GM19328 (cell line): ENCODE results near the gene COL23A1.

Experiments
- ATAC-seq: cut with Tn5 transposase; IDR thresholded peaks from one replicate; pipeline ENCODE4 v1.9.1; 2021; ENCODE audit warnings: mild to moderate bottlenecking, moderate library complexity; ENCODE audit not compliant: unreplicated experiment

The COL23A1 gene

GRCh38 chr5:178439493-178440180, 150.6 kb downstream of the COL23A1 start:
- no peak for ATAC-seq

GRCh38 chr5:178438796-178439195, 151.4 kb downstream of the COL23A1 start:
- no peak for ATAC-seq

- no peak for ATAC-seq
Measured at GRCh38 chr5:178437386-178438075, 152.7 kb downstream of the COL23A1 start.

GRCh38 chr5:178436326-178436940, 153.8 kb downstream of the COL23A1 start:
- ATAC-seq, result no peak

- ATAC-seq, result no peak
Measured at GRCh38 chr5:178435321-178436238, 154.6 kb downstream of the COL23A1 start.

- ATAC-seq, result no peak
Measured at GRCh38 chr5:178434851-178435250, 155.3 kb downstream of the COL23A1 start.

- no peak for ATAC-seq
Measured at GRCh38 chr5:178434016-178434761, 156.0 kb downstream of the COL23A1 start.

GRCh38 chr5:178433273-178433775, 156.9 kb downstream of the COL23A1 start:
- ATAC-seq, result no peak

- no peak for ATAC-seq
Measured at GRCh38 chr5:178432421-178433272, 157.5 kb downstream of the COL23A1 start.

- ATAC-seq, result no peak
Measured at GRCh38 chr5:178431782-178432165, 158.4 kb downstream of the COL23A1 start.

GRCh38 chr5:178431063-178431781, 159.0 kb downstream of the COL23A1 start:
- no peak for ATAC-seq

GRCh38 chr5:178430186-178431062, 159.8 kb downstream of the COL23A1 start:
- ATAC-seq, result no peak

- no peak for ATAC-seq
Measured at GRCh38 chr5:178429491-178430185, 160.6 kb downstream of the COL23A1 start.

GRCh38 chr5:178429156-178429468, 161.1 kb downstream of the COL23A1 start:
- ATAC-seq, result no peak

- no peak for ATAC-seq
Measured at GRCh38 chr5:178428341-178429155, 161.6 kb downstream of the COL23A1 start.

- ATAC-seq, result no peak
Measured at GRCh38 chr5:178427576-178428197, 162.5 kb downstream of the COL23A1 start.
